ENCODE data around the gene WDR59.

DNA sequence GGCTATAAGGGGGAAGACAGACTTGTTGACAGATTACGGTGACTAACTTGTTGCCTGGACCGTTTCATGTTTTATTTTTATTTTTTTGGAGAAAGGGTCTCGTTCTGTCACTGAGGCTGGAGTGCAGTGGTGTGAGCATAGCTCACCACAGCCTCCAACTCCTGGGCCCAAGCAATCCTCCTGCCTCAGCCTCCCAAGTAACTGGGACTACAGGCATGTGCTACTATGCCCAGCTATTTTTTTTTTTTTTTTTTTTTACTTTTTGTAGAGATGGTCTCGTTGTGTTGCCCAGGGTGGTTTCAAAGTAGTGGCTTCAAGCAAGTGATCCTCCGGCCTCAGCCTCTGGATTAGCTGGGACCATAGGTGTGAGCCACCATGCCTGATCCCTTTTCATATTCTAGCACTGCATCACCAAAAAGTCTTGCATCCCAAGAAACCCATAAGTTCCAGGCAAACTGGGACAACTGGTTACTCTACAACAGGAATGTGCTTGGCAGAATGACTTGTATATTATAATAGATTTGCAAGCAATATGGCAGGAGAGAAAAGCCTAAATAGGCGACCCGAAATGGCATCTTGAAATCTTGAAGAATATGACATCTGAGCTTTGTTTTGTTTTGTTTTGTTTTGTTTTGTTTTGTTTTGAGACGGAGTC lies 2.2 kb upstream of the WDR59 start:
- TF ChIP-seq POLR2A (IDR thresholded peaks at IDR 0.05) (no peak), CTCF (IDR thresholded peaks at IDR 0.05) (no peak)
